OCI-LY3 (cell line): ENCODE measurements around the gene RGS9BP.

Source experiments
- H2AFZ ChIP-seq: fragments of 200-600, 300-600 bp; shearing (Covaris generic); 2 replicates; pipeline ENCODE4 v1.6.0; 2014; ENCODE audit warnings: antibody characterized with exemption, low read depth, low read length
- H3K27ac ChIP-seq: fragments of 200-600, 300-600 bp; sonication (generic); 2 replicates; pipeline ENCODE4 v1.5.1; 2014; ENCODE audit warnings: mild to moderate bottlenecking, low read length, moderate library complexity, mixed read lengths
- H3K27me3 ChIP-seq: fragments of 200-600, 300-600 bp; sonication (generic); 2 replicates; pipeline ENCODE4 v1.6.1; 2014; ENCODE audit warnings: low read depth, low read length, mixed read lengths
- H3K36me3 ChIP-seq: fragments of 200-600, 300-600 bp; sonication (generic); replicated peaks from 2 replicates; pipeline ENCODE3; 2014; ENCODE audit warnings: low read depth, low read length, mixed read lengths
- H3K4me1 ChIP-seq: fragments of 300-600, 200-600 bp; sonication (generic); 2 replicates; pipeline ENCODE4 v1.6.1; 2014; ENCODE audit warnings: low read length, mixed read lengths
- H3K4me2 ChIP-seq: fragments of 200-600, 300-600 bp; sonication (generic); 2 replicates; pipeline ENCODE4 v1.6.1; 2014; ENCODE audit warnings: low read length, mixed read lengths
- H3K4me3 ChIP-seq: fragments of 300-600, 200-600 bp; sonication (generic); 2 replicates; pipeline ENCODE4 v1.5.1; 2014; ENCODE audit warnings: antibody characterized with exemption, mild to moderate bottlenecking, low read length, moderate library complexity
- H3K79me2 ChIP-seq: fragments of 300-600, 200-600 bp; shearing (Covaris generic); 2 replicates; pipeline ENCODE4 v1.6.1; 2014; ENCODE audit warnings: mild to moderate bottlenecking, low read length, mixed read lengths
- H3K9ac ChIP-seq: fragments of 300-600, 200-600 bp; shearing (Covaris generic); 2 replicates; pipeline ENCODE4 v1.6.0; 2014; ENCODE audit warnings: mild to moderate bottlenecking, low read length, moderate library complexity
- H3K9me3 ChIP-seq: fragments of 200-600, 300-600 bp; shearing (Covaris generic); 2 replicates; pipeline ENCODE4 v1.6.1; 2014; ENCODE audit warnings: low read length, mixed read lengths; ENCODE audit not compliant: insufficient read depth
- H4K20me1 ChIP-seq: fragments of 200-600, 300-600 bp; sonication (generic); 2 replicates; pipeline ENCODE4 v1.6.1; 2016; ENCODE audit warnings: low read length, mixed read lengths; ENCODE audit not compliant: insufficient read depth
- CTCF ChIP-seq: fragments of 200-600, 300-600 bp; sonication (generic); IDR thresholded peaks from 2 replicates; pipeline ENCODE4 v1.5.1; 2014; ENCODE audit warnings: antibody characterized with exemption, low read length, low read depth
- EZH2phosphoT487 ChIP-seq: fragments of 200-600 bp; shearing (Covaris generic); IDR thresholded peaks from 2 replicates; pipeline ENCODE4 v1.6.1; 2018; ENCODE audit warnings: antibody characterized with exemption, mixed run types, low read depth

The RGS9BP gene

DNA sequence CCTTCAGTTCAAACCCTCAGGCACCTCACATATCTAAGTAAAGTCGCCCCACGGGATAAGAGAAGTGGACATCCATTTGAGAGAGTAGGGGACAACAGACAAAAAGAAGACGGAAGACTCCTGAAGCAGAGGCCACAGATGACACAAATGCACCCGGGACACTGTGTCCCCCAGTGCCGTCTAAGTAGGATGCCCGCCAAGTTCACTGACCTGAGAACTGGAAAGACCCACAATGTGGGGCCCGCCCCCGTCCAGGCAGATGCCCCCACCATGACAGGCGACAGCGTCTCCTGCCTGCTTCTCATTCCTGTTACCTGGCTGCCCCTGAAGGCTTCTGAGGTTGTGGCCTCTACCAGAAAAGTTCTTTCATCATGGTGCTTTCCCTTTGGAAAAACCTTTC lies 17.6 kb upstream of the RGS9BP start:
- H3K79me2 ChIP-seq, result peaks cover 59% of the 10 kb centered on the region
- H3K9me3 ChIP-seq, result no peaks in the 10 kb centered on the region
- no peak overlapping the region for H3K4me2 ChIP-seq
- H4K20me1 ChIP-seq, result peaks cover 39% of the 10 kb centered on the region
- H3K4me1 ChIP-seq, result peaks cover 27% of the 10 kb centered on the region
- H3K36me3 ChIP-seq, result peaks cover 32% of the 10 kb centered on the region
- no peak for TF ChIP-seq CTCF
- no peak for TF ChIP-seq EZH2phosphoT487
- no peak overlapping the region for H3K9ac ChIP-seq
- no peaks in the 10 kb centered on the region for H3K27me3 ChIP-seq
- no peak overlapping the region for H3K4me3 ChIP-seq
- no peak overlapping the region for H3K27ac ChIP-seq
- H2AFZ ChIP-seq, result no peak overlapping the region

GRCh38 chr19:32658527-32658926 lies 17.1 kb upstream of the RGS9BP start:
- Histone ChIP-seq H3K79me2 (peaks cover 60% of the 10 kb centered on the region), H3K9ac (no peak overlapping the region), H3K36me3 (peaks cover 32% of the 10 kb centered on the region), H3K27ac (no peak overlapping the region), H3K4me1 (peaks cover 25% of the 10 kb centered on the region), H2AFZ (no peak overlapping the region), H3K4me2 (no peak overlapping the region), H3K4me3 (no peak overlapping the region), H4K20me1 (peaks cover 41% of the 10 kb centered on the region), H3K9me3 (no peaks in the 10 kb centered on the region), H3K27me3 (no peaks in the 10 kb centered on the region)
- TF ChIP-seq CTCF (no peak), EZH2phosphoT487 (no peak)

GRCh38 chr19:32661318-32661717 lies 14.3 kb upstream of the RGS9BP start:
- no peak for TF ChIP-seq EZH2phosphoT487
- peaks cover 76% of the 10 kb centered on the region for H3K79me2 ChIP-seq

GRCh38 chr19:32662186-32662585 lies 13.5 kb upstream of the RGS9BP start:
- Histone ChIP-seq H3K4me1 (peaks cover 15% of the 10 kb centered on the region), H3K36me3 (peaks cover 24% of the 10 kb centered on the region), H2AFZ (no peak overlapping the region), H3K4me2 (peak overlapping the region; percentile 48), H3K9ac (no peak overlapping the region; the same call in 1 of the 2 replicates), H3K4me3 (no peak overlapping the region), H4K20me1 (peaks cover 44% of the 10 kb centered on the region), H3K79me2 (peaks cover 85% of the 10 kb centered on the region), H3K9me3 (no peaks in the 10 kb centered on the region), H3K27me3 (no peaks in the 10 kb centered on the region), H3K27ac (peak overlapping the region; percentile 35)
- no peak for TF ChIP-seq EZH2phosphoT487

More at GRCh38 chr19:32661318-32661717, 14.3 kb upstream of the RGS9BP start:
- peaks cover 15% of the 10 kb centered on the region for H3K4me1 ChIP-seq
- H3K9me3 ChIP-seq, result no peaks in the 10 kb centered on the region
- H3K4me3 ChIP-seq, result no peak overlapping the region
- H3K4me2 ChIP-seq, result no peak overlapping the region
- 0 out of 2 replicates have a peak overlapping the region, but pooled peaks have one; percentile 35 for H3K27ac ChIP-seq
- H2AFZ ChIP-seq, result no peak overlapping the region
- peaks cover 23% of the 10 kb centered on the region for H3K36me3 ChIP-seq
- H4K20me1 ChIP-seq, result peaks cover 43% of the 10 kb centered on the region
- no peaks in the 10 kb centered on the region for H3K27me3 ChIP-seq
- no peak overlapping the region for H3K9ac ChIP-seq

DNA sequence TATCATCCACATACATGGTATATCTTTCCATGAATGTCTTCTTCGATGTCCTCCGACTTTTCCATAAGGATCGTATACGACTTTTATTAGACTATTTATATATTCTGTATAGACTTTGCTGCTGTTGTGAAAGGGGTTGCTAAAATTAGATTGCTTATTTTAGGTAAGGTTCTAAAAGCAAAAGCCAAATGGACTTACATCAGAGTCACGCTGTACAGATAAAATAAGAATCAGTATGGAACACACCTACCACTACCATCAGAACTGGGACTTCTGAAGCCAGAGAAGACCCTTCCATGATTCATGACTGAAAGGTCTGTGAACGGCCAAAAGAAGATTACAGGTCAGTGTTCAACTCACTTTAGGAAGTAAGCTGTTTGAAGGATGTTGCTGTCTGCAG lies 9.6 kb upstream of the RGS9BP start:
- peaks cover 15% of the 10 kb centered on the region for H3K4me1 ChIP-seq
- TF ChIP-seq CTCF (no peak), EZH2phosphoT487 (no peak)
- H3K9me3 ChIP-seq, result no peaks in the 10 kb centered on the region
- peaks cover 22% of the 10 kb centered on the region for H3K36me3 ChIP-seq
- H3K27me3 ChIP-seq, result no peaks in the 10 kb centered on the region
- H3K79me2 ChIP-seq, result peaks cover 95% of the 10 kb centered on the region
- no peak overlapping the region for H3K27ac ChIP-seq
- no peak overlapping the region for H2AFZ ChIP-seq
- H3K4me2 ChIP-seq, result no peak overlapping the region
- H3K4me3 ChIP-seq, result no peak overlapping the region
- H4K20me1 ChIP-seq, result peaks cover 44% of the 10 kb centered on the region
- H3K9ac ChIP-seq, result no peak overlapping the region
